OCI-LY7 (cell line): ENCODE measurements around the gene AP1M1.

Experiments
- EZH2phosphoT487 ChIP-seq: fragments of 200-600 bp; sonication (generic); IDR thresholded peaks from 2 replicates; pipeline ENCODE4 v1.6.1; 2018; ENCODE audit warnings: low read depth, borderline replicate concordance, mild to moderate bottlenecking, mixed run types, antibody characterized with exemption, low read length, moderate library complexity, mixed read lengths
- TF ChIP-seq, protein P1 (sequence below): fragments of 200-600 bp; sonication (generic); conservative IDR thresholded peaks from 2 replicates; pipeline ENCODE4 v1.5.1; 2014; ENCODE audit warnings: mild to moderate bottlenecking, antibody characterized with exemption, low read length, moderate library complexity, mixed read lengths

DNA sequence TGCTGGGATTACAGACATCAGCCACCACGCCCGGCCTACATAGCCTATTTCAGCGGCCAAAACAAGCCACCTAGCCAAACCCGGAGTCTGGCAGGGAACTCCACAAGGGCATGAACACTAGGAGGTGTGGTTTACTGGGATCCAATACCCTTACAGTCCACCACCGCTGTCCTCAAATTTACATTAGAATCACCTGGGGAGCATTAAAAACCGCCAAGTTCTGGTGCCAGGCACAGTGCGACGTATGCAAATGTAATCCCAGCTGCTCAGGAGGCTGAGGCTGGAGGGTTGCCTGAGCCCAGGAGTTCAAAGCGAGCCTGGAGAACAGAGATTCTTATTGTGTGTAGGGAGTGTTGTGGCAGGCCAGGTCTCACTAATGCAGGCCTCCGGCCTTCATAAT, 4.2 kb upstream of the AP1M1 start:
- TF ChIP-seq, protein P1, sequence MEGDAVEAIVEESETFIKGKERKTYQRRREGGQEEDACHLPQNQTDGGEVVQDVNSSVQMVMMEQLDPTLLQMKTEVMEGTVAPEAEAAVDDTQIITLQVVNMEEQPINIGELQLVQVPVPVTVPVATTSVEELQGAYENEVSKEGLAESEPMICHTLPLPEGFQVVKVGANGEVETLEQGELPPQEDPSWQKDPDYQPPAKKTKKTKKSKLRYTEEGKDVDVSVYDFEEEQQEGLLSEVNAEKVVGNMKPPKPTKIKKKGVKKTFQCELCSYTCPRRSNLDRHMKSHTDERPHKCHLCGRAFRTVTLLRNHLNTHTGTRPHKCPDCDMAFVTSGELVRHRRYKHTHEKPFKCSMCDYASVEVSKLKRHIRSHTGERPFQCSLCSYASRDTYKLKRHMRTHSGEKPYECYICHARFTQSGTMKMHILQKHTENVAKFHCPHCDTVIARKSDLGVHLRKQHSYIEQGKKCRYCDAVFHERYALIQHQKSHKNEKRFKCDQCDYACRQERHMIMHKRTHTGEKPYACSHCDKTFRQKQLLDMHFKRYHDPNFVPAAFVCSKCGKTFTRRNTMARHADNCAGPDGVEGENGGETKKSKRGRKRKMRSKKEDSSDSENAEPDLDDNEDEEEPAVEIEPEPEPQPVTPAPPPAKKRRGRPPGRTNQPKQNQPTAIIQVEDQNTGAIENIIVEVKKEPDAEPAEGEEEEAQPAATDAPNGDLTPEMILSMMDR, result no peak
- TF ChIP-seq EZH2phosphoT487, result no peak
